BE2C (cell line): ENCODE results near the gene KLF15.

Experiments
- DNase-seq: peaks from one replicate; pipeline ENCODE4 v3.0.0-alpha.2; 2020
- H3K27me3 ChIP-seq: fragments of 250-450 bp; sonication (Bioruptor Pico); 2 replicates; pipeline ENCODE4 v1.5.1; 2020; ENCODE audit warnings: mild to moderate bottlenecking
- H3K36me3 ChIP-seq: fragments of 250-450 bp; sonication (Bioruptor Pico); 2 replicates; pipeline ENCODE4 v1.5.1; 2020; ENCODE audit warnings: mild to moderate bottlenecking
- H3K4me1 ChIP-seq: fragments of 250-450 bp; sonication (Bioruptor Pico); 2 replicates; pipeline ENCODE4 v1.5.1; 2020
- H3K4me3 ChIP-seq: 2 replicates; pipeline ENCODE4 v1.5.1; 2011; ENCODE audit warnings: low read depth, low read length
- H3K9me3 ChIP-seq: fragments of 250-450 bp; sonication (Bioruptor Pico); 2 replicates; pipeline ENCODE4 v1.5.1; 2020
- CTCF ChIP-seq: IDR thresholded peaks from 2 replicates; pipeline ENCODE4 v1.5.1; 2012; ENCODE audit warnings: mild to moderate bottlenecking, low read depth, low read length

Gene KLF15

DNA sequence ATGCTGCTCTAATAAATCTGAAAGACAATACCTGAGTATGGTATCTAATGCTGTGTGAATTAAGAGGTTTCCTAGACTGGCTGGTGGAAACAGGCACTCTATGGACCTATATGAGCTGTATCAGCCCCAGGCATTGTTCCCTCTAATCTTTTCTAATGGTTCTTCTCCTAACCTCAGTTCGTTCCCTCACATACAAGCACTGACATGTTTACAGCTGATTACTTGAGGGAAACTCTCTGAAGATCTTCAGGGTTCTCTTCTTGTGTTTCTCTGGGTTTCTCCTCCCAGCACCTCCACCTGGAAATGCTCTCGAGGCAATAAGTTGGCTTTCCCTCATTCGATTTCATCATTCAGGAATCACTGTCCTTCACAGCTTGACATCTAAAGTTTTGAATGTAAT lies 52.9 kb downstream of the KLF15 start:
- H3K9me3 ChIP-seq, result no peaks in the 10 kb centered on the region
- no peaks in the 10 kb centered on the region for H3K4me1 ChIP-seq
- no peak for DNase-seq
- H3K4me3 ChIP-seq, result no peak overlapping the region
- TF ChIP-seq CTCF, result no peak
- no peaks in the 10 kb centered on the region for H3K27me3 ChIP-seq
- H3K36me3 ChIP-seq, result no peaks in the 10 kb centered on the region

- Histone ChIP-seq H3K36me3 (no peaks in the 10 kb centered on the region), H3K9me3 (no peaks in the 10 kb centered on the region), H3K4me3 (no peak overlapping the region), H3K27me3 (no peaks in the 10 kb centered on the region), H3K4me1 (no peaks in the 10 kb centered on the region)
- TF ChIP-seq CTCF, result no peak
- no peak for DNase-seq
Observed at GRCh38 chr3:126303272-126303671, 53.9 kb downstream of the KLF15 start.

- TF ChIP-seq CTCF, result no peak
- no peak overlapping the region for H3K4me3 ChIP-seq
- no peaks in the 10 kb centered on the region for H3K4me1 ChIP-seq
- H3K27me3 ChIP-seq, result no peaks in the 10 kb centered on the region
- no peaks in the 10 kb centered on the region for H3K36me3 ChIP-seq
- no peak for DNase-seq
- H3K9me3 ChIP-seq, result no peaks in the 10 kb centered on the region
Observed at GRCh38 chr3:126300761-126301481, 56.3 kb downstream of the KLF15 start.

- TF ChIP-seq CTCF, result no peak
- Histone ChIP-seq H3K4me1 (no peaks in the 10 kb centered on the region), H3K9me3 (no peaks in the 10 kb centered on the region), H3K36me3 (no peaks in the 10 kb centered on the region), H3K4me3 (no peak overlapping the region), H3K27me3 (no peaks in the 10 kb centered on the region)
- DNase-seq, result no peak
Observed at GRCh38 chr3:126300001-126300760, 57.0 kb downstream of the KLF15 start.

DNA sequence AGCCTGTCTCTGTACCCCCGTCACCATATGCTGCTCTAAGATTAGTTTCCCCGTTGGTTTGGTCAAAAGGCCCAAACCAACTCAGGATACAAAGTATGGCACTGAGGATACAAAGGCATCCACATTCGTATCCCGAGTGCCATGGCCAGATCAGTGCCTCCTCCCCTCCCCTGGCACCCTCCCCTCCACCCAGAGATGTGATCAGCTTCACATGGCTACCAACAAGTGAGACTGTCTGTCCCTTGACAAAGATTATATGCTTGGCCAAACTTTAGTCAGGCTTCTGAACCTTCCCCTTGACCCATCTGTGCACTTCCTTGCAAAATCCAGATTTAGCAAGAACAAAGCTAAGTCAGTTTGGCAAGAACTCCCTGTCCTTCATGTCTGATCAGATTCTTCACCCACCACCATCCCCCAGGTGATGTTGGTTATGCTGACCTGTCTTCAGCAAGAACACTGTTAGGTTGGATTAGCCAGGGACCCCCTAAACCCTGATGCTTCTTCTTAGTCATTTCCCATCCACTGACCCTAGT lies 61.7 kb downstream of the KLF15 start:
- Histone ChIP-seq H3K4me3 (no peak overlapping the region), H3K36me3 (no peaks in the 10 kb centered on the region), H3K9me3 (no peaks in the 10 kb centered on the region), H3K27me3 (no peaks in the 10 kb centered on the region), H3K4me1 (no peaks in the 10 kb centered on the region)
- DNase-seq, result no peak
- no peak for TF ChIP-seq CTCF

DNA sequence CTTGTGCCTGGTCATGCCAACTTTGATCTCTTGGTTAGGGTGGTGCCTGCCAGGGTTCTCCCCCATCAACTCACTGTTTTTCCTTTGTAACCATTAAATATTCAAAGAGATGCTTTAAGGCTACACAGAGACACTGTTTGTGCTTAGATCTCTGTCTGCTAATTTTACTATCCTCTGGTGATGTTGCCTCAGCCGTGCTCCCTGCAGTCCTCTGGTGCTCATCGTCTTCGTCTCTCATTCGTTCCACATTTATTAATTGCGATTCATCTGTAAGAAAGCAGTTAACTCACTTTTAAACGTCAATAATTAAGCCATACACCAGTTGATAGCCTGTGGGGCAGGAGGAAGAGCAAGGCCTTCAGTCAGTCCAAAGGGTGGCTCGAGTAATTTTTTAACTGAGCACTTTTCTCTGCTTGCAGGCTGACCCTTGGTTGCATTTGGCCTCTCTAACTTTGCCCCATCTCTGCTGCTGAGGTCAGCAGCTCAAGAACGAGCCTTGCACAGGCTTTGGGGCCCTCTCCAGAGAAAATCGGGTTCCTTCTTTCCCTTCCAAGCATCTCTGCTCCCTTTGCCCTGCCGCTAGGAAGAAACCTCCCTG lies 62.9 kb downstream of the KLF15 start:
- no peak for TF ChIP-seq CTCF
- Histone ChIP-seq H3K9me3 (no peaks in the 10 kb centered on the region), H3K36me3 (no peaks in the 10 kb centered on the region), H3K4me3 (no peak overlapping the region), H3K27me3 (no peaks in the 10 kb centered on the region), H3K4me1 (no peaks in the 10 kb centered on the region)
- DNase-seq, result no peak
